Duodenal mucosa (tissue), 2 donors: ENCODE data around the gene WSCD1.

ENCODE experiments used
- H3K27ac ChIP-seq: one replicate; pipeline ENCODE4 v1.7.0; 2013; ENCODE audit warnings: low read depth, low read length
- H3K27me3 ChIP-seq, 2 donors: one replicate each; pipeline ENCODE4 v1.7.0; 2013; ENCODE audit warnings: low read length in 2 of 2, control low read depth in 1 of 2; ENCODE audit not compliant: insufficient read depth in 2 of 2, control insufficient read depth in 1 of 2
- H3K36me3 ChIP-seq, 2 donors: one replicate each; pipeline ENCODE4 v1.7.0; 2013; ENCODE audit warnings: low read length in 2 of 2, control low read depth in 1 of 2; ENCODE audit not compliant: insufficient read depth in 2 of 2, control insufficient read depth in 1 of 2
- H3K4me1 ChIP-seq, 2 donors: one replicate each; pipeline ENCODE4 v1.7.0; 2013; ENCODE audit warnings: low read length in 2 of 2, control low read depth in 1 of 2; ENCODE audit not compliant: insufficient read depth in 2 of 2, control insufficient read depth in 1 of 2
- H3K4me3 ChIP-seq, 2 donors: one replicate each; pipeline ENCODE4 v1.7.0; 2013; ENCODE audit warnings: low read length in 2 of 2, low read depth in 1 of 2
- H3K9ac ChIP-seq, 2 donors: one replicate each; pipeline ENCODE4 v1.7.0; 2013; ENCODE audit warnings: low read length in 2 of 2, low read depth in 1 of 2
- H3K9me3 ChIP-seq, 2 donors: one replicate each; pipeline ENCODE4 v1.7.0; 2013; ENCODE audit warnings: low read length in 2 of 2, control low read depth in 1 of 2; ENCODE audit not compliant: control insufficient read depth in 1 of 2

The WSCD1 gene

DNA sequence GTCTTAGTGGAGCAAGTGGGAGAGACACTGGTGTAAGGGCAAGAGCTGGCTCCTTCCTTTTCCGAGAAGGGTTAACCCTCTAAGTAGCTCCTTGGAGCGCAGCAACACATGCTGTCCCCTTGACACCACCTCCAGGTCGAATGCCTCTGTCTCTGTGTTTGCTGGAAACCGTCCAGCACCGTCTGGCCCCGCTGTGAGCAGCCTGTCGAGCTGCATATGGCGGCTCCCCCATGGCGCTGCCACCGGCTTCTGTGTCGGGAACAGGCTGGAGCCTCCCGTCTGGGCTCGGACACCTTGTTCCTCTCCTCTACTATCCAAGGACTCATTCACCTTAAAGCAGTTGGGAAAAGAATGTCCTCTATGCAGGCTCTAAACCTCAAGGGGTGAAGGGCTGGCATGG is 28.9 kb upstream of the WSCD1 start:
- Histone ChIP-seq H3K9me3 (no peaks in the 10 kb centered on the region), H3K9ac (no peak overlapping the region), H3K27ac (no peak overlapping the region), H3K4me1 (no peaks in the 10 kb centered on the region), H3K36me3 (no peaks in the 10 kb centered on the region), H3K27me3 (no peaks in the 10 kb centered on the region), H3K4me3 (no peak overlapping the region)

DNA sequence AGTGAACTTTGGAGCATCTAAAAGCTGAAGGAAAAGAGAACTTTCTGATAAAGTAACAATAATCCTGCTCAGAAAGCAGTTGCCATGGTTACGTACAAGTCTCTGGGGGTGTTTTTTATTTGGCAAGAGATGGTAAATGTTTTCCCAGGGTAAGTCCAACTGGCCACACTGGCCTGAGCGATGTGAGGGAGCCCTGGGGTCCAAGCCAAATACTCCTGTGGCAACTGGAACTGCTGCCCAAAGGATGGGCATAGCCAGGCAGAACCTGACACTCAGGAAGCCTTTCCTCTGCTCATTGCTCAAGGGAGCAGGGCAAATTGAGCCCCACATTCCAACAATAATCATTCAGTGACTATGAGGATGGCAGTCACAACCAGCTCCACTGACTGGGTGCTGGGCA is 26.8 kb upstream of the WSCD1 start:
- Histone ChIP-seq H3K4me1 (no peaks in the 10 kb centered on the region), H3K27ac (no peak overlapping the region), H3K27me3 (no peaks in the 10 kb centered on the region)

DNA sequence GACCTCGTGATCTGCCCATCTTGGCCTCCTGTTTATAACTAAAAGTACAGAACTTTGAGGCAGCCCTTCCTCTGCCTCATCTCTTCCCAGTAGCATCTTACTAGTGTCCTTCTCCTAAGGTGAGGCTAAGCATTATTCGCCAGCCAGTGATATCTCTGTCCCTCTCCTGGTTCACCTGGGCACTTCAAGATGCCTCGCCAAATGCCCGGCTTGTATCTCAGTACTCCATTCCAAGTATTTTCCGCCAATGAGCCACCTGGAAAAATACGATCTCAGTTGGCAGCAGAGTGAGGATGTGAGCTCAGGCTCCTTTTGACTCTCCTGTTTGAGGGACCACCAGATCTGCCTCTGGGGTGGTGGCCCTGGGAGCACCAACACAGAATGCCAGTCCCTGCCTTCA is 25.9 kb upstream of the WSCD1 start:
- no peaks in the 10 kb centered on the region for H3K36me3 ChIP-seq
- H3K27ac ChIP-seq, result no peak overlapping the region
- H3K9me3 ChIP-seq, result no peaks in the 10 kb centered on the region
- no peaks in the 10 kb centered on the region for H3K27me3 ChIP-seq
- H3K9ac ChIP-seq, result no peak overlapping the region
- H3K4me3 ChIP-seq, result no peak overlapping the region
- no peaks in the 10 kb centered on the region for H3K4me1 ChIP-seq

More for the DNA sequence above, 26.8 kb upstream of the WSCD1 start:
- H3K9me3 ChIP-seq, result no peaks in the 10 kb centered on the region
- no peak overlapping the region for H3K4me3 ChIP-seq
- no peak overlapping the region for H3K9ac ChIP-seq
- H3K36me3 ChIP-seq, result no peaks in the 10 kb centered on the region

DNA sequence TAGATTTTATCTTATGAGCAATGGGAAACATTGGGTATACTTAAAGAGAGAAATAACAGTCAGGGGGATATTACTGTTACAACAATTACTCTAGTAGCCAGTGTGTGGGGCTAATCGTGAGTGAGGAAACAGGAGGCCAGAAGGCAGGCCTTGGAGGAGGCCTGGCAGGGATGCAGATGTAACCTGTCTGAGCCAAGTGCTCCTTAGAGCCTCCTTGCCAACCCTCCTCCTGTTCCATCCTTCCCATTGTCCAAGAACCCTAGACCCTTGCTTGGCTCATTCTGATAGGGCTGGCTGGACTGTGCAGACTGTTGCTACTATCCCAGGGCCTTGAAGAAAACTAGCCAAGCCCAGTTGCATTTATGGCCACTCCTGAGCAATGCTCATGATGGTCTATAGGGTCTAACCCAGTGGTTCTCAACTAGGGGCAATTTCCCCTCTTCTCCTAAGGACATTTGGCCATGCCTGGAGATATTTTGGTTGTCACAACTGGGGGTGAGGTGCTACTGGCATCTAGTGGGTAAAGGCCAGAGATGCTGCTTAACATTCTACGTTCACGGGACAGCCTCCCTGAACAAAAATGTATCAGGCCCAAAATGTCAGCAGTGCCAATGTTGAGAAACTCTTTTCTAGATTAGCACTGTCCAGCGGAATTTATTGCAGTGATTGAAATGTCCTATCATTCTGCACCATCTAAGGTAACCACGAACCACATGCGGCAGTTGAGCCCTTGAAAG is 24.4 kb upstream of the WSCD1 start:
- H3K9me3 ChIP-seq, result no peaks in the 10 kb centered on the region
- no peak overlapping the region for H3K9ac ChIP-seq
- no peak overlapping the region for H3K27ac ChIP-seq
- no peaks in the 10 kb centered on the region for H3K4me1 ChIP-seq
- no peaks in the 10 kb centered on the region for H3K27me3 ChIP-seq
- H3K36me3 ChIP-seq, result no peaks in the 10 kb centered on the region
- H3K4me3 ChIP-seq, result no peak overlapping the region

DNA sequence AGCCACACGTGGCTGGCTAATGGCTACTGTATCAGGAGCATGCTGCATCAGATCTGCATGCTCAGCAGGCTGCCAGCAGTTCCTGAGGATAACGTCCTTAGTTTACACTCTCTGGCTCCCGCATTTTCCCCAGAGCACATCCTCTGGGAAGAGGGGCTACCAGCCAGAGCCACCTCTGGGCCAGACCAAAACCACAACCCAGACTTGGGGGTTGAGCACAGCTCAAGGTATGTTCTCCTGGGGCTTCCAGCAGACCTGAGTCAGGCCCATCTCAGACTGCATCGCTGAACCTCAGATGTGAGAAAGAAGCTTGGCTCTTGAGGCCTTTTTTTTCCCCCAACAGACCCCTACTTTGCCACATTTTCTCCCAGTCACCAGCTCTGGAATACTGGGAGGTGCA is 23.7 kb upstream of the WSCD1 start:
- H3K27me3 ChIP-seq, result no peaks in the 10 kb centered on the region
- H3K27ac ChIP-seq, result no peak overlapping the region
- no peak overlapping the region for H3K9ac ChIP-seq
- H3K36me3 ChIP-seq, result no peaks in the 10 kb centered on the region
- H3K9me3 ChIP-seq, result no peaks in the 10 kb centered on the region
- H3K4me3 ChIP-seq, result no peak overlapping the region
- no peaks in the 10 kb centered on the region for H3K4me1 ChIP-seq

DNA sequence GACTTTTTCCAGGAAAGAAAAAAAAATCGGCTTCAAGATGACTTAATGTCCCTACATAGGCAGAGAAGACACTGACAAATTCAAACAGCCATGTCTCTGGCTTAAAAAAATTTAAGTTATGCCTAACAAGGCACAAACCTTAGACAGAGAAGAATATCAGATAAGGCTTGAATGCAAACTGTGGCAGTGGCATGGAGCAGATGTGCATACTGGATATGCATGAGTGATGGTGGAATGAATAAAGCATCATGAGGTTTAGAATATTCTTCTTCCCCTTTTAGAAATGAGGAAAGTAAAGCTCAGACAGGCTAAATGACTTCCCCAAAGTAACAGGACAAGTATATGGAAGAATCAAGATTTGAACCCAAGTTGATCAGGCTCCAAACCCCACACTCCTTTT is 23.2 kb upstream of the WSCD1 start:
- no peak overlapping the region for H3K27ac ChIP-seq
- H3K36me3 ChIP-seq, result no peaks in the 10 kb centered on the region
- no peak overlapping the region for H3K4me3 ChIP-seq
- no peaks in the 10 kb centered on the region for H3K4me1 ChIP-seq
- H3K27me3 ChIP-seq, result no peaks in the 10 kb centered on the region
- H3K9me3 ChIP-seq, result no peaks in the 10 kb centered on the region
- H3K9ac ChIP-seq, result no peak overlapping the region

DNA sequence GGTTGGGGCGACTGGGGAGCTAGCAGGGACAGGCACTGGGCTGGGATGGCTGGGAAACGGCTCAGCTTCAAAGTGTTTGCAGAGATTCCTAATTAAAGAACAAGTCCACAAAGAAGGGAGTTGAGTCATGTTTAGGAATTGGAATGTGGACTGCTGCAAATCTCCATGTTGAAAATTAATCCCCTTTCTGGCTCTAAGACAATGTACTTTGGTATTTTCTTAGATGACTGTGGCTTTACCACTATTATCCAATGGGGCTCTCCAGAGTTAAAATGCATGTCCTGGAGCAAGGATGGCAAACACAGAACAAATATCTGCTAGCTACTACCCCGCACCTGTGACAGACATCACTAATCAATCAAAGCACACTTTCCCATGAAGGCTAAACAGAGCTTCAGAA is 22.2 kb upstream of the WSCD1 start:
- Histone ChIP-seq H3K27ac (no peak overlapping the region), H3K9ac (no peak overlapping the region), H3K36me3 (no peaks in the 10 kb centered on the region), H3K4me1 (no peaks in the 10 kb centered on the region), H3K9me3 (no peaks in the 10 kb centered on the region), H3K27me3 (peaks cover 0 to 3% of the 10 kb centered on the region in 2 donors), H3K4me3 (no peak overlapping the region)

DNA sequence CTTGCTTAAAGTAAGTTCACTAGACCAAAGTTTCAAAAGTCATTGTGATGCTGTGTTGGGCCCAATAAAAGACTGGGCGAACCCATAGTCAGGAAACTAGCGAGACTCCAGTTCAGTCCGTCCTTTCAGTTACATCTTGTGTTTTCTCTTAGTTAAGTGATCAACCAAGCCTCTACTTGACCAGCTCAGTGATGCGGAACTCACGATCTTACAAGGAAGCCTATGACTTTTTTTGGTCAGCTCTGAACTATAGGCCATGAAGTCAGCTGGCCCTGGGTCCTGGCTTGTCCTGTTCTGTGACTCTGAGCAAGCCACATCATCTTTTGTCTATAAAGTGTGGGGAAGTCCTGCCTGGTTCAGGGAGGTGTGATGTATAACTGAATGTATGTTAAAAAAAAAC is 21.7 kb upstream of the WSCD1 start:
- H3K9ac ChIP-seq, result no peak overlapping the region
- no peaks in the 10 kb centered on the region for H3K9me3 ChIP-seq
- H3K4me3 ChIP-seq, result no peak overlapping the region
- no peaks in the 10 kb centered on the region for H3K36me3 ChIP-seq
- H3K4me1 ChIP-seq, result no peaks in the 10 kb centered on the region
- no peak overlapping the region for H3K27ac ChIP-seq
- peaks cover 0 to 3% of the 10 kb centered on the region in 2 donors for H3K27me3 ChIP-seq

DNA sequence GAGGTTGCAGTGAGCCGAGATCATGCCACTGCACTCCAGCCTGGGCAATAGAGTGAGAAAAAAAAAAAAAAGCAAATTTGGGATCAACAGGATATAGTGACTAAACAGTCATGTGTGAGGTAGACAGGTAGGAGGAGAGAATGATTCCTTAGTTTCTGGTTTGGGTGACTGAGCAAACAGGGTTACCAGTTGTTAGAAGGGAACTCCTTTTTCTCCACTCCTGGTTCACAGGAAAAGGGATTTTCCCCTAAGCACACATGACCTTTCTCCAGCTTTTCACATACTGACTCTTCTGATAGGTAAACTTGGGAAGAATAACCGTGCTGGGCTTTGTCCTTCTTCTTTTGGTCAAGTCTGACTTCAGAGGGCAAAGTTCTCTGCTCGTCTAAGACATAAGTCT is 17.3 kb upstream of the WSCD1 start:
- Histone ChIP-seq H3K27ac (no peak overlapping the region), H3K4me1 (no peaks in the 10 kb centered on the region), H3K36me3 (no peaks in the 10 kb centered on the region), H3K9ac (no peak overlapping the region), H3K9me3 (no peaks in the 10 kb centered on the region), H3K27me3 (peaks cover 0 to 7% of the 10 kb centered on the region in 2 donors), H3K4me3 (no peak overlapping the region)

DNA sequence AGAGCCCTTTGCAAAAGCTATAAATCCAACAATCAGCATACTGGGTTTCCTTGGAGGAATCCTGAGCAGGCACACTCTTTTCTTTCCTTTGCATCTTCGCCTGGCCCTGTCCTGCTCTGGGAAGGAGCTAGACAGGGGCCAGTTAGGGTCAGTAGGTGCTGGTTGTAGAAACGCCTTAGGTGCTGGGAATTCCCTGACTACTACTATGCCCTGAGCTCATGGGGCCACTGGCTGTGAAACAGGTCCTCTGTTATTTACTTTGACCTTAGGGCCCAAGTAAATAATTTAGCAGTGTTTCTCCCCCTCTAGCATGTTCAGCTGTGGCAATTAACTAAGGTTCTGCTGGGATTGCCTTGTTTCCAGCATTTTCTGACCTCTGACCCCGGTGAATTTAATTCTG is 15.8 kb upstream of the WSCD1 start:
- Histone ChIP-seq H3K9me3 (no peaks in the 10 kb centered on the region), H3K4me3 (no peak overlapping the region), H3K9ac (no peak overlapping the region), H3K36me3 (no peaks in the 10 kb centered on the region), H3K27me3 (peaks cover 0 to 7% of the 10 kb centered on the region in 2 donors), H3K4me1 (no peaks in the 10 kb centered on the region), H3K27ac (no peak overlapping the region)

DNA sequence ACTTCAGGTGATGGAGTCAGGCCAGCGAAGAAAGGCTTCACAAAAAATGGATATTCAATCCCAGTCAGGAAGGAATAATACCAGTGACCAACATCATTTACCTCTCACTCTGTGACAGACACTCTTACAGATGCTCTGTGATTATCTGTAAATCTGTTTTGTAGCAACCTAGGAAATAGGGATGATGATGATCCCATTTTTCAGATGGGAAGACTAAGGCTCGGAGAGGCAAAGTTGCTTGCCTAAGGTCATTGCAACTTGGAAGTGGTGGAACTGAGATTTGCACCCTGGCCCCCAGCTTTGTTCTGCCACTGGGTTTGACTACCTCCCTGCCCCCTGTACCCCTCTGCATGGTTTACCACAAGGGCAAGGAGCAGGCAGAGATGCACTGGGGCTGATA is 14.1 kb upstream of the WSCD1 start:
- Histone ChIP-seq H3K9ac (no peak overlapping the region), H3K27ac (no peak overlapping the region), H3K36me3 (no peaks in the 10 kb centered on the region), H3K9me3 (no peaks in the 10 kb centered on the region), H3K4me3 (no peak overlapping the region), H3K4me1 (no peaks in the 10 kb centered on the region), H3K27me3 (peaks cover 0 to 7% of the 10 kb centered on the region in 2 donors)
